ENCODE results near the gene WDR33.

The WDR33 gene

DNA sequence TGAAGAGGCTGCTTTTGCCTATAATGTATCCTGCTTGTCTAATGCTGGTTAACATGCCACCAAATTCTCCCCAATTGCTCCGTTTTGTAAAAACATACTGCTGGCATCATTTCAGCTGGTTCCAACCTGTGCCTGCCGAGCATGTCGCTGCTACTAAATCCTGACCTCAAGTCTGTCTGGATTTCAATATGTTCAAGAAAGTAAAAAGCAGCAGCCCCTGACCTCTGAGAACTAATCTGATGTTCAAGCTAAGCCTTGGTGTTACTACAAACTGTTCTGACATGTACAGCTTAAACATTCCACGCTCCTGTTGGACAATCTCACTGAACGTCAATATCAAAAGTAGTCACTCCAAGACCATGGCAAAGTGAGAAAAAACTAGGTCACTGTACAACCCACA is 63.4 kb downstream of the WDR33 start:
- TF ChIP-seq, protein P1, sequence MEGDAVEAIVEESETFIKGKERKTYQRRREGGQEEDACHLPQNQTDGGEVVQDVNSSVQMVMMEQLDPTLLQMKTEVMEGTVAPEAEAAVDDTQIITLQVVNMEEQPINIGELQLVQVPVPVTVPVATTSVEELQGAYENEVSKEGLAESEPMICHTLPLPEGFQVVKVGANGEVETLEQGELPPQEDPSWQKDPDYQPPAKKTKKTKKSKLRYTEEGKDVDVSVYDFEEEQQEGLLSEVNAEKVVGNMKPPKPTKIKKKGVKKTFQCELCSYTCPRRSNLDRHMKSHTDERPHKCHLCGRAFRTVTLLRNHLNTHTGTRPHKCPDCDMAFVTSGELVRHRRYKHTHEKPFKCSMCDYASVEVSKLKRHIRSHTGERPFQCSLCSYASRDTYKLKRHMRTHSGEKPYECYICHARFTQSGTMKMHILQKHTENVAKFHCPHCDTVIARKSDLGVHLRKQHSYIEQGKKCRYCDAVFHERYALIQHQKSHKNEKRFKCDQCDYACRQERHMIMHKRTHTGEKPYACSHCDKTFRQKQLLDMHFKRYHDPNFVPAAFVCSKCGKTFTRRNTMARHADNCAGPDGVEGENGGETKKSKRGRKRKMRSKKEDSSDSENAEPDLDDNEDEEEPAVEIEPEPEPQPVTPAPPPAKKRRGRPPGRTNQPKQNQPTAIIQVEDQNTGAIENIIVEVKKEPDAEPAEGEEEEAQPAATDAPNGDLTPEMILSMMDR (conservative IDR thresholded peaks at IDR 0.05; ENCODE audit: control insufficient read depth, insufficient read depth, low read depth, low read length) = no peak
- no peak overlapping the region for H3K4me3 ChIP-seq (ENCODE audit: control insufficient read depth, low read depth, low read length)
- DNase-seq (ENCODE audit: low read depth) = no peak

GRCh38 chr2:127743477-127744026 is 67.4 kb downstream of the WDR33 start:
- DNase-seq (ENCODE audit: low read depth) = no peak
- TF ChIP-seq, protein P1 (conservative IDR thresholded peaks at IDR 0.05; ENCODE audit: control insufficient read depth, insufficient read depth, low read depth, low read length) = peak; percentile 7
- no peak overlapping the region for H3K4me3 ChIP-seq (ENCODE audit: control insufficient read depth, low read depth, low read length)

GRCh38 chr2:127740665-127741288 is 70.2 kb downstream of the WDR33 start:
- DNase-seq (ENCODE audit: low read depth) = no peak
- TF ChIP-seq, protein P1 (conservative IDR thresholded peaks at IDR 0.05; ENCODE audit: control insufficient read depth, insufficient read depth, low read depth, low read length) = no peak
- no peak overlapping the region for H3K4me3 ChIP-seq (ENCODE audit: control insufficient read depth, low read depth, low read length)

- no peak for DNase-seq (ENCODE audit: low read depth)
- no peak overlapping the region for H3K4me3 ChIP-seq (ENCODE audit: control insufficient read depth, low read depth, low read length)
- TF ChIP-seq, protein P1 (conservative IDR thresholded peaks at IDR 0.05; ENCODE audit: control insufficient read depth, insufficient read depth, low read depth, low read length) = no peak
These were observed 71.2 kb downstream of the WDR33 start for GRCh38 chr2:127739800-127740199.

DNA sequence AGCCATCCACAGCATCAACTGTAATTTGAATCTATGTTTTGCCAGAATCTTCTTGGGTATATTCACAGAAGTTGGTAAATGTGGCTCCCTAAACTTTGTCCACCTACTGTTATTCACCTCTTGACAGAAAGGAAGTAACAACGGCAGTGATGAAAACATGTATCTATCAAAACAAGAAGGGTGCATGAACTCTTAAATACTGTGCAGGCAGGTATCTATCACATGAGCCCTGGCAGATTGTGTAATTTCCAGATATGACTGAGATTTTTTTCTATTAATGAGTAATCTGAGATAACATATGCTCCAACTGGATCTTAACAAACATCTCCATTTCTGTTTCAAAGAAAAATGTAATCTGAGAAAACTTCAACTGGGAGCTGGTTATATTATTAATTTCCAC is 73.1 kb downstream of the WDR33 start:
- DNase-seq (ENCODE audit: low read depth) = no peak
- no peak overlapping the region for H3K4me3 ChIP-seq (ENCODE audit: control insufficient read depth, low read depth, low read length)
- TF ChIP-seq, protein P1 (conservative IDR thresholded peaks at IDR 0.05; ENCODE audit: control insufficient read depth, insufficient read depth, low read depth, low read length) = no peak

GRCh38 chr2:127735537-127736399 is 75.2 kb downstream of the WDR33 start:
- peak; percentile 23 for DNase-seq (ENCODE audit: low read depth)
- TF ChIP-seq, protein P1 (conservative IDR thresholded peaks at IDR 0.05; ENCODE audit: control insufficient read depth, insufficient read depth, low read depth, low read length) = no peak
- H3K4me3 ChIP-seq (ENCODE audit: control insufficient read depth, low read depth, low read length) = no peak overlapping the region

Measured in fibroblast of mammary gland (primary cell).